Endothelial cell of umbilical vein (primary cell): ENCODE data around the gene CNTNAP2. TPM values are rescaled to one million over a fixed set of nuclear protein-coding genes. Genes with fewer than 3 reads are reported as not detected.

Experiments used
- BruUV-seq: library from RNA; stranded (reverse); fragments of 400-500 nt; replicated peaks from 2 replicates; lab custom pipeline; 2021; lab: Mats Ljungman, UMichigan
- CTCF ChIA-PET: fragments of 300-600, 350-600 bp; sonication (Branson Sonifier 250); formaldehyde crosslinking; loops from one replicate; lab custom pipeline; 2021; ENCODE audit warnings: antibody characterized with exemption, inconsistent platforms; lab: Charles Lee
- POLR2A ChIA-PET: fragments of 300-600, 350-600 bp; sonication (Branson Sonifier 250); formaldehyde crosslinking; loops from one replicate; lab custom pipeline; 2021; ENCODE audit warnings: antibody characterized with exemption, inconsistent platforms; lab: Charles Lee
- DNase-seq: peaks from one replicate; pipeline ENCODE4 v3.0.0-alpha.2; 2011; ENCODE audit warnings: low read depth, low spot score
- FAIRE-seq: peaks from 2 replicates; lab custom pipeline; 2011; peaks lifted over from hg19 to GRCh38; lab: Jason Lieb, UNC
- H2AFZ ChIP-seq: 2 replicates; pipeline ENCODE4 v1.6.0; 2012; ENCODE audit warnings: low read depth, low read length, control low read depth, inconsistent platforms
- H3K27ac ChIP-seq: 2 replicates; pipeline ENCODE4 v1.5.1; 2011; ENCODE audit warnings: low read depth, mild to moderate bottlenecking, control low read depth, low read length, moderate library complexity; ENCODE audit not compliant: insufficient read depth
- H3K27me3 ChIP-seq, 2 experiments: 2 replicates each; pipeline versions ENCODE4 v1.6.0 to v1.6.1; 2011; ENCODE audit warnings: low read length in 2 of 2, mixed read lengths in 1 of 2; ENCODE audit not compliant: control insufficient read depth in 2 of 2, insufficient read depth in 2 of 2
- H3K36me3 ChIP-seq, 2 experiments: 2 replicates in 1 of 2; 3 replicates in 1 of 2; pipeline ENCODE4 v1.5.1; 2011; ENCODE audit warnings: low read length in 2 of 2, mild to moderate bottlenecking in 1 of 2, moderate library complexity in 1 of 2; ENCODE audit not compliant: control insufficient read depth in 2 of 2, insufficient read depth in 2 of 2; ENCODE audit errors: extremely low read depth in 1 of 2
- H3K4me1 ChIP-seq: 3 replicates; pipeline ENCODE4 v1.5.1; 2011; ENCODE audit warnings: mild to moderate bottlenecking, low read length; ENCODE audit not compliant: control insufficient read depth, insufficient read depth; ENCODE audit errors: extremely low read depth
- H3K4me2 ChIP-seq: 2 replicates; pipeline ENCODE4 v1.6.1; 2011; ENCODE audit warnings: low read length, control low read depth, mixed read lengths; ENCODE audit not compliant: insufficient read depth
- H3K4me3 ChIP-seq, 3 experiments: fragments of 200-600 bp in 1 of 3; sonication (generic), shearing (Covaris generic) in 1 of 3; replicated peaks in 1 of 3; 2 replicates each; pipeline ENCODE4 v1.5.1; 2011 to 2016; ENCODE audit warnings: control low read depth in 3 of 3, low read length in 3 of 3, mild to moderate bottlenecking in 2 of 3, inconsistent platforms in 1 of 3, low read depth in 1 of 3, moderate library complexity in 1 of 3; ENCODE audit not compliant: insufficient read depth in 1 of 3
- H3K79me2 ChIP-seq: 2 replicates; pipeline ENCODE4 v1.6.0; 2012; ENCODE audit warnings: low read length, inconsistent platforms; ENCODE audit not compliant: control insufficient read depth, insufficient read depth
- H3K9ac ChIP-seq: replicated peaks from 2 replicates; pipeline ENCODE3; 2011; ENCODE audit warnings: low read length, control low read depth; ENCODE audit not compliant: insufficient read depth; ENCODE audit errors: extremely low read depth
- H3K9me1 ChIP-seq: replicated peaks from 3 replicates; pipeline ENCODE4 v1.6.0; 2011; ENCODE audit warnings: mild to moderate bottlenecking, low read length; ENCODE audit not compliant: control insufficient read depth, insufficient read depth; ENCODE audit errors: extremely low read depth
- H3K9me3 ChIP-seq: replicated peaks from 2 replicates; pipeline ENCODE4 v1.5.1; 2012; ENCODE audit warnings: low read length, inconsistent platforms; ENCODE audit not compliant: control insufficient read depth, insufficient read depth
- H4K20me1 ChIP-seq: replicated peaks from 2 replicates; pipeline ENCODE3; 2011; ENCODE audit warnings: mild to moderate bottlenecking, low read length; ENCODE audit not compliant: control insufficient read depth, insufficient read depth; ENCODE audit errors: extremely low read depth
- EZH2 ChIP-seq: IDR thresholded peaks from 2 replicates; pipeline ENCODE4 v1.6.1; 2012; ENCODE audit warnings: borderline replicate concordance, low read depth, mild to moderate bottlenecking, moderate library complexity, low read length, inconsistent platforms; ENCODE audit not compliant: severe bottlenecking
- FOS ChIP-seq: IDR thresholded peaks from 2 replicates; pipeline ENCODE4 v1.6.1; 2011; ENCODE audit warnings: mild to moderate bottlenecking, low read length, moderate library complexity, borderline replicate concordance; ENCODE audit not compliant: insufficient read depth
- GATA2 ChIP-seq: IDR thresholded peaks from 2 replicates; pipeline ENCODE4 v1.7.0; 2011; ENCODE audit warnings: low read depth, mild to moderate bottlenecking, moderate library complexity, mixed read lengths, low read length; ENCODE audit not compliant: insufficient read length, insufficient read depth
- JUN ChIP-seq: IDR thresholded peaks from 2 replicates; pipeline ENCODE4 v1.6.1; 2011; ENCODE audit warnings: borderline replicate concordance, low read depth; ENCODE audit not compliant: insufficient read length, insufficient read depth
- MYC ChIP-seq: IDR thresholded peaks from one replicate; pipeline ENCODE4 v1.6.1; 2011; ENCODE audit warnings: mild to moderate bottlenecking, low read depth, low read length
- POLR2A ChIP-seq: IDR thresholded peaks from 2 replicates; pipeline ENCODE4 v1.6.1; 2012; ENCODE audit warnings: low read depth, mild to moderate bottlenecking, control low read depth, low read length
- POLR2AphosphoS5 ChIP-seq: IDR thresholded peaks from 2 replicates; pipeline ENCODE4 v1.6.1; 2012; ENCODE audit warnings: low read depth, mild to moderate bottlenecking, control low read depth, low read length, moderate library complexity; ENCODE audit not compliant: insufficient read depth
- dilution Hi-C: fragments of 300-500 bp; cut with MboI; formaldehyde crosslinking; loops from one replicate; pipeline ENCODE4 v1.15.0; 2019; ENCODE audit warnings: low sequenced_read_pairs; ENCODE audit not compliant: extremely low pct_ligation_motif_present
- intact Hi-C: fragments of 100-400 bp; cut with micrococcal nuclease; formaldehyde crosslinking; loops from one replicate; pipeline ENCODE4 v1.10.0; 2022
- polyA plus RNA-seq, 4 experiments: library from polyadenylated mRNA; depleted of rRNA in 3 of 4; stranded (reverse) in 3 of 4; unstranded in 1 of 4; fragments of >200 nt; gene quantifications; 2 replicates each; pipeline versions ENCODE4 v1.2.1 to v1.2.3, GENCODE V29; 2011 to 2012; ENCODE audit warnings: missing spikeins in 1 of 4
- total RNA-seq: library from RNA; stranded (reverse); gene quantifications from 2 replicates; pipeline ENCODE4 v1.2.3, GENCODE V29; 2021
- TF ChIP-seq, protein P1 (sequence below): IDR thresholded peaks from 2 replicates; pipeline ENCODE4 v1.6.1; 2011; ENCODE audit not compliant: insufficient read depth, insufficient read length
- TF ChIP-seq, protein P2 (sequence below), 2 donors: IDR thresholded peaks; 1 replicate in 1 of 2; 2 replicates in 1 of 2; pipeline ENCODE4 v1.5.1; 2011; ENCODE audit warnings: low read length in 2 of 2, mild to moderate bottlenecking in 2 of 2, moderate library complexity in 2 of 2, control low read depth in 1 of 2, inconsistent platforms in 1 of 2, low read depth in 1 of 2; ENCODE audit not compliant: insufficient read depth in 1 of 2; ENCODE audit errors: extremely low read depth in 1 of 2

Gene CNTNAP2
- total and polyA plus RNA-seq, 2 donors (not counting 3 experiments of a cell fraction or from before 2014, with no cell fraction given), result not detected

- Histone ChIP-seq H3K4me2 (no peak overlapping the region), H3K9me1 (no peaks in the 10 kb centered on the region), H3K36me3 (no peaks in the 10 kb centered on the region), H3K27me3 (no peaks in the 10 kb centered on the region), H3K27ac (no peak overlapping the region), H3K9ac (no peak overlapping the region), H3K4me1 (no peaks in the 10 kb centered on the region), H3K9me3 (peaks cover 6% of the 10 kb centered on the region), H4K20me1 (no peaks in the 10 kb centered on the region), H3K79me2 (no peaks in the 10 kb centered on the region), H3K4me3 (no peak overlapping the region), H2AFZ (no peak overlapping the region)
- ChIA-PET POLR2A (no interaction called here), CTCF (no interaction called here)
- no peak for TF ChIP-seq GATA2
- TF ChIP-seq MYC, result no peak
- TF ChIP-seq EZH2, result no peak
- TF ChIP-seq JUN, result no peak
- no peak for TF ChIP-seq FOS
- no peak for TF ChIP-seq POLR2AphosphoS5
- TF ChIP-seq, protein P1, sequence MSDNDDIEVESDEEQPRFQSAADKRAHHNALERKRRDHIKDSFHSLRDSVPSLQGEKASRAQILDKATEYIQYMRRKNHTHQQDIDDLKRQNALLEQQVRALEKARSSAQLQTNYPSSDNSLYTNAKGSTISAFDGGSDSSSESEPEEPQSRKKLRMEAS, result no peak
- TF ChIP-seq, protein P2, sequence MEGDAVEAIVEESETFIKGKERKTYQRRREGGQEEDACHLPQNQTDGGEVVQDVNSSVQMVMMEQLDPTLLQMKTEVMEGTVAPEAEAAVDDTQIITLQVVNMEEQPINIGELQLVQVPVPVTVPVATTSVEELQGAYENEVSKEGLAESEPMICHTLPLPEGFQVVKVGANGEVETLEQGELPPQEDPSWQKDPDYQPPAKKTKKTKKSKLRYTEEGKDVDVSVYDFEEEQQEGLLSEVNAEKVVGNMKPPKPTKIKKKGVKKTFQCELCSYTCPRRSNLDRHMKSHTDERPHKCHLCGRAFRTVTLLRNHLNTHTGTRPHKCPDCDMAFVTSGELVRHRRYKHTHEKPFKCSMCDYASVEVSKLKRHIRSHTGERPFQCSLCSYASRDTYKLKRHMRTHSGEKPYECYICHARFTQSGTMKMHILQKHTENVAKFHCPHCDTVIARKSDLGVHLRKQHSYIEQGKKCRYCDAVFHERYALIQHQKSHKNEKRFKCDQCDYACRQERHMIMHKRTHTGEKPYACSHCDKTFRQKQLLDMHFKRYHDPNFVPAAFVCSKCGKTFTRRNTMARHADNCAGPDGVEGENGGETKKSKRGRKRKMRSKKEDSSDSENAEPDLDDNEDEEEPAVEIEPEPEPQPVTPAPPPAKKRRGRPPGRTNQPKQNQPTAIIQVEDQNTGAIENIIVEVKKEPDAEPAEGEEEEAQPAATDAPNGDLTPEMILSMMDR (IDR thresholded peaks at IDR 0.05; ENCODE audit: extremely low read depth in 1 of 2, insufficient read depth in 1 of 2, low read depth in 1 of 2, low read length in 2 of 2), result no peak
- TF ChIP-seq POLR2A, result no peak
- intact Hi-C loops (no loop called here), dilution Hi-C loops (no loop called here)
- no peak for DNase-seq
- no TSS peak for BruUV-seq
- no peak for FAIRE-seq
Observed at GRCh38 chr7:146359176-146359575, 242.6 kb downstream of the CNTNAP2 start.
